ENCODE measurements around the gene AIDA.

AIDA gene

GRCh38 chr1:222711319-222712252 is 705 bp downstream of the AIDA start:
- FAIRE-seq, result no peak

DNA sequence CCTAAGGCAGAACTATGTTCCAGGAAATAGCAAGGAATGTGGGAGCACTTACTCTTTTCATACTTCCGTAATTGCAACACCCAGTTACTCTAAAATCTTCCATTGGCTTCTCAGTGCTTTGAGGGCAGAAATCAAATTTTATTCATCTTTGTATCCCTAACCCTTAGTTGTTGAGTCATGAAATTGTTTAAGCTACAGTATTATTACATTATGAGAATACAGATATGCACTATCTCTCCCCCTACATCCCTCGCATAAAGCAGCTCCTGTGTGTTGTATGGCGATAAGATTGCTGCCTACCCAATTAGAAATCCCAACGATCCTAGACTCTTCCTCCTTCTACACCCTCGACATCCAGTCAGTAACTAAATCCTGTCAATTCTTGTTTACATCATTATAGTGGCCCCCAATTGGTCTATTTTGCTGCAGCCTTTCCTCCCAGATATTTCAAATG is 2.6 kb downstream of the AIDA start:
- FAIRE-seq, result no peak

- no peak for FAIRE-seq
Measured at GRCh38 chr1:222706815-222707214, 5.5 kb downstream of the AIDA start.

GRCh38 chr1:222704260-222704659 is 8.0 kb downstream of the AIDA start:
- no peak for FAIRE-seq

- no peak for FAIRE-seq
Measured at GRCh38 chr1:222702210-222702609, 10.1 kb downstream of the AIDA start.

DNA sequence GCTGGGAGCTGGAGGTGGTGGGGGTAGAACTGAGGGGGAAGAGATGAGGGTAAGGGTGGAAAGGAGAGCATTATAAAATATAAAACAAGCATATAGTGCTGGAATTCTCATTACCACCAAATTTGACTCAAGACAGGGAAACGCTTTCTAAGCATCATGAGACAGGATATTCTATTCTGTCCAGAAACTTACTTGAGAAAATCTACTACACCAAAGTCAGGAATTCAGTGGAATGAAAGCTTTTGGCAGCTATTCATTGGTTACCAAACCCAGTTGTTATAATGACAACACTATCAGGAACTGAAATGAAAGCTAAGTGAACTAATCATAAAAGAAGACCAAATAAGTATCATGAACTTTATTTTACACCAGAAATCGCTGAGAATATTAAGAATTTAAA is 14.5 kb downstream of the AIDA start:
- no peak for FAIRE-seq

DNA sequence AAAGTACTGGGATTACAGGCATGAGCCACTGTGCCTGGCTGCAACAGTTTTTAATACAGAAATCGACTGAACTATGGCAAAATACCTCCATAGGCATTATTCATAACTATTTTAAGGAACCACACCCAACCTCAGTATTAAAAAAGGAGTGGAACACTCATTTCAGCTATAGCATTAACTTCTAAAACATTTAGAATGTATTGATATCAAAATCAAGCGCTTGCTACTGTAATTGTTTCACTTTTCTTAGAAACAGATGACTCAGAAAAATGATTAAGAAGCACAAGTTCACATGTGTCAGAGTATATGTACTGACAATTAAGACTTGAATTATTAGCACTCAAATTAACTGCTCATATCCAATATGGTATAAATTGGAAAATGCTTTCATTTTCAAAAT is 15.1 kb downstream of the AIDA start:
- no peak for FAIRE-seq

GRCh38 chr1:222696741-222697140 is 15.6 kb downstream of the AIDA start:
- no peak for FAIRE-seq

DNA sequence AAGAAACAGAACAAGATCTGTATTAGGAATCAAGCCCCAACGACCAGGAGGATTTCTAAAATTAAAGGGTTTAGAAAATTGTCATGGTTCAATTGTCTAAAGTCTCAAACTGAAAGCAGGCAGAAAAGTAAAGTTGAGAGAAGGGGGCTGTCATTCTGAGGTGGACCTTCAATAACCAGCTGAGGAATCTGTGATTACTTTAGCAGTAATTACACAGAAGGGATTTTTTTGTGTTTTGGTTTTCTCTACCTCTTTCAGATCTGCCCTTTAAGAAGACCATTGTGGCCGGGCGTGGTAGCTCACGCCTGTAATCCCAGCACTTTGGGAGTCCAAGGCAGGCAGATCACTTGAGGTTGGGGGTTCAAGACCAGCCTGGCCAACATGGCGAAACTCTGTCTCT is 17.4 kb downstream of the AIDA start:
- FAIRE-seq, result no peak

- FAIRE-seq, result no peak
Measured at GRCh38 chr1:222691016-222691415, 21.3 kb downstream of the AIDA start.

DNA sequence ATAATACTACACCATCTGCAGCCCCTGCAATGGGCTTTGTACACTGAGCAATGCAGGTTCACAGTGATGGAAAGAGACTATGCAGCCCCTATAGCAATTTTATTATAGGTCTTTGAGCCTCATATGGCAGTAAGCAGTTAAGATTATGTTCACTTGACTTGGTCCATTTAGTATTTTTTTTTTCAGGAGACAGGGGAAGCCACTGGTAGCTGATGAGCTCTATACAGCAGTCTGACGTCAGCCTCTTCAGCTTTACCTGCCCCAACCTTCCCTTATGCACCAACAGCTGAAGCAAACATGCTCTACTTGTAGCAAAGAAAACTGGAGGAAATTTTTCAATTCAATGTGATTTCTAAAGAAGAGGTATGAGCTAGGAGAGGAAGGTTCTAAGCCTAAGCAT is 32.2 kb downstream of the AIDA start:
- FAIRE-seq, result no peak

- no peak for FAIRE-seq
Measured at GRCh38 chr1:222670110-222670509, 42.2 kb downstream of the AIDA start.

GRCh38 chr1:222669107-222669506 is 43.2 kb downstream of the AIDA start:
- FAIRE-seq, result peak; percentile 98

GRCh38 chr1:222668184-222668583 is 44.1 kb downstream of the AIDA start:
- FAIRE-seq, result peak; percentile 45

DNA sequence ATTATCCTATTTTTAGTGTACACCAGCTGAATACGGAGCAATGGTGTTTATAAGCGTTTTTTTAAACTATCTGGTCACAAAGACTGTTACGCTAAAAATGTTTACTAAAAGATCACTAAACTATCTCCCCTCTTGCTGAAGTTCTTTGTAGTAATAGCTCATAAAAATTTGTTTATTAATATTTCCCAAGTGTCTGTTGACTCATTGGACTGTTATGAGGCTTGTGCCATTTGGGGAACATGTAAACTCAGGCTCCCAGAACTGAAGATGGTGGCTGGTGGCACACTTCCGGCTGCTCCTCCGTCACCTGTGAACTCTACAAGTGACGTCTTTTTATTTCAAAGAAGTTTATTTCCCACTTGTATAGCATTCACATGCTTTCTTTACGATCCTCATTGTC is 46.3 kb downstream of the AIDA start:
- no peak for FAIRE-seq

GRCh38 chr1:222663431-222663934 is 48.8 kb downstream of the AIDA start:
- FAIRE-seq, result no peak

DNA sequence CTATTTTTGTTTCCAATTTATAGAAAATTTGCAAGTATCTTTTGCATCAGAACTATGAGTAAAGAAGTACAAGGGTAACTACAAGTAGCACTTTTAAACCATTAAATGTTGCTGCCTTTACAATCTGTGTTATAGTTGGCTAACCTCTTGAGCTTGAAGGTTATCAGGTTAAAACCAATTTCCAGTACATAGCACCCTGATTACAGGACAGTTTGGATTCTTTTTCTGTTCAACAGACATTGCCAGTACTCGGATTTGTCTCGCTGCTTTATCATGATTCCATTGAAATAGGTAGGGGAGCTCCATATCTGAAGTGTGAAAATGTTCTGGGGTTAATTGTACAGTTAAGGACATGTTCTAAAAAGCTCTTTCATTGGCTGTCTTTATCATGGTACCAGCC is 54.4 kb downstream of the AIDA start:
- FAIRE-seq, result no peak

- FAIRE-seq, result no peak
Measured at GRCh38 chr1:222656391-222657155, 55.7 kb downstream of the AIDA start.

DNA sequence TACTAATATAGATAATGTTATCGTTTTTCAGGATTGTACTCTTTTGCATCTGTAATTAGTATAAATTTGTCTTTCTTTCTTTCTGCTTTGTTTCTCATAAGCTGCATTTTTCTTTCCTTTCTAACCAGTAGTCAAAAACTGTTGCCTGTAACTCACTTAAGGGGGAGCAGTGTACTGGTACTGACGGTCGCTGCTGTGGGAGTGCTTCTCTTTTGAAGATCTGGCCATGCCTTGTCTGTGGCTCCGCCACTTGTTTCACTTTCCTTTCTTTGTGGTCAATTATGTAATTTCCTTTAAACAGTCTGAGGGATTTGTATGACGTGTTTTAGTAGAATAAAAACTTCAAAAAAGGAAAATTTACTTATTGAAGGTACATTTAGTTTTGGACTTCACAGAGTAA is 57.4 kb downstream of the AIDA start:
- FAIRE-seq, result no peak

GRCh38 chr1:222653178-222653827 is 59.0 kb downstream of the AIDA start:
- no peak for FAIRE-seq

GRCh38 chr1:222652676-222653075 is 59.6 kb downstream of the AIDA start:
- FAIRE-seq, result no peak

DNA sequence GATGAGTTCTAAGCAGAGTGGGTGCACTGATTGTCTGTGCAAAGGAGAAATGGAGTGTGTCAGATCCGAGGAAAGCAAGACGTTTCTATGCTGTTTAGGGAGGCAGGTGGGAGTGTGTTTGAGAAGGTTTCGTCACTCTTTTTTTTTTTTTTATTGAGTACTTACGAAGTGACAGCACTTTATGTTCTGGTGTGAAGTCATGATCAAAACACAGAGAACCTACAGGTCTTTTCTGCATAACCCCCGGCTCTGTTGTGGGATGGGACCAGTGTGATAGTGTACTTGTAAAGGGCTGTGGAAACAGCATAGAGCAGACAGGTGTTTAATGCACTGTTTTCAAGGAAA is 67.7 kb downstream of the AIDA start:
- FAIRE-seq, result no peak

DNA sequence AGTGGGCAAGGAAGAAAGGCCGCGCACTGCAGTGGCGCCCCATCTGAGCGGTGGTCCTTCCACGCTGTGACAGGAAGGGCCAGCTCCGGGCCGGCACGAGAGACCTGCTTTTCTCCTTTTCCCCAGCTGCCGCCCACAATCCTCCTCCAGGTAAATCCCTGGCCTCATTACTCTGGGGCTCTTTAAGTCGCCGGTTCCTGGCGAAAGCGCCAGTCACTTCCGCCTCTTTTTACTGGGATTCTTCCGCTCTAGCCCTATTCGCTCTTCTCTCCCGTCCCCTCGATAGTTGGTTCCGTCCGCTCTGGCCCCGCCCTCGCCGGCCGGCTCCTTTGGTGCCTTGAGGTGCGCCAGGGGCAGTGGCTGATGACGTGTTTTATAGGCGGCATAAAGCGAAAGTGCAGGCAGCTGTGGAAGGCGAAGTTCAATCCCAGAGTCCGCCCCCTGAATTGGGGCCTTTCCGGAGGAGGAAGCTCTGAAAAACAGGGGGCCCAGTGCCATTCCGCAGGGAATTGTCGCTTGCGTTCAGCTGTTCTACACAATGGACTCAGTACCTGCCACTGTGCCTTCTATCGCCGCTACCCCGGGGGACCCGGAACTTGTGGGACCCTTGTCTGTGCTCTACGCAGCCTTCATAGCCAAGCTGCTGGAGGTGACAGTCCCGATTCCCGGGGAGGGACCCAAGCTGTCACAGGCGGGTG is 68.2 kb downstream of the AIDA start:
- peak; percentile 98 for FAIRE-seq
